HepG2 (cell line): ENCODE results near the gene DCTN3. TPM values are rescaled to one million over a fixed set of nuclear protein-coding genes. Genes with fewer than 3 reads are reported as not detected.

Source experiments
- ATF5 ChIP-seq: sonication (generic); formaldehyde crosslinking; IDR thresholded peaks from 2 replicates; pipeline ENCODE4 v1.4.0; 2020; ENCODE audit warnings: mild to moderate bottlenecking, low read depth, missing genetic modification reagents
- FOXA1 ChIP-seq, 2 experiments: fragments of 450-650 bp in 1 of 2; sonication (generic) in 1 of 2; formaldehyde crosslinking in 1 of 2; IDR thresholded peaks; 2 replicates each; pipeline versions ENCODE4 v1.4.0 to v1.6.1; 2016 to 2020; ENCODE audit warnings: missing genetic modification reagents in 1 of 2
- GLMP ChIP-seq: sonication (generic); formaldehyde crosslinking; IDR thresholded peaks from 2 replicates; pipeline ENCODE4 v1.9.0; 2021; ENCODE audit warnings: missing genetic modification reagents, mild to moderate bottlenecking, borderline replicate concordance
- HINFP ChIP-seq: sonication (generic); formaldehyde crosslinking; IDR thresholded peaks from 2 replicates; pipeline ENCODE4 v1.4.0; 2020; ENCODE audit warnings: low read depth, mild to moderate bottlenecking, missing genetic modification reagents
- HIVEP1 ChIP-seq: sonication (generic); formaldehyde crosslinking; IDR thresholded peaks from 2 replicates; pipeline ENCODE4 v1.4.0; 2020; ENCODE audit warnings: mild to moderate bottlenecking, missing genetic modification reagents
- IRF1 ChIP-seq: sonication (generic); formaldehyde crosslinking; IDR thresholded peaks from 2 replicates; pipeline ENCODE4 v1.4.0; 2020; ENCODE audit warnings: low read depth, mild to moderate bottlenecking, missing genetic modification reagents
- JUN ChIP-seq: sonication (generic); formaldehyde crosslinking; IDR thresholded peaks from 2 replicates; pipeline ENCODE4 v1.4.0; 2020; ENCODE audit warnings: mild to moderate bottlenecking, missing genetic modification reagents
- PBX2 ChIP-seq: IDR thresholded peaks from 2 replicates; pipeline ENCODE4 v1.6.1; 2016; ENCODE audit warnings: control low read depth
- UBTF ChIP-seq: sonication (generic); formaldehyde crosslinking; IDR thresholded peaks from 2 replicates; pipeline ENCODE4 v1.4.0; 2020; ENCODE audit warnings: mild to moderate bottlenecking, missing genetic modification reagents
- ZBTB10 ChIP-seq: sonication (generic); formaldehyde crosslinking; IDR thresholded peaks from 2 replicates; pipeline ENCODE4 v1.4.0; 2020; ENCODE audit warnings: missing genetic modification reagents, borderline replicate concordance
- ZNF430 ChIP-seq: sonication (generic); formaldehyde crosslinking; IDR thresholded peaks from 2 replicates; pipeline ENCODE4 v1.9.0; 2021; ENCODE audit warnings: mild to moderate bottlenecking, missing genetic modification reagents
- ZNF512 ChIP-seq: sonication (generic); formaldehyde crosslinking; IDR thresholded peaks from 2 replicates; pipeline ENCODE4 v1.4.0; 2020; ENCODE audit warnings: mild to moderate bottlenecking, missing genetic modification reagents
- ZNF546 ChIP-seq: sonication (generic); formaldehyde crosslinking; conservative IDR thresholded peaks from 2 replicates; pipeline ENCODE4 v1.8.1; 2023; ENCODE audit warnings: mild to moderate bottlenecking, missing genetic modification reagents
- ZNF619 ChIP-seq: sonication (generic); formaldehyde crosslinking; IDR thresholded peaks from 2 replicates; pipeline ENCODE4 v1.4.0; 2020; ENCODE audit warnings: mild to moderate bottlenecking, missing genetic modification reagents
- ZNF724P ChIP-seq: sonication (generic); formaldehyde crosslinking; IDR thresholded peaks from 2 replicates; pipeline ENCODE4 v1.8.0; 2022; ENCODE audit warnings: missing genetic modification reagents, borderline replicate concordance
- polyA plus RNA-seq, 8 experiments: library from polyadenylated mRNA; depleted of rRNA in 3 of 8; stranded (reverse) in 7 of 8; unstranded in 1 of 8; fragments of >200 nt; fragmentation: Illumina TruSeq in 4 of 8; extraction: Trizol in 4 of 8; gene quantifications; 2 replicates each; pipeline versions ENCODE4 v1.2.1 to v1.2.3, GENCODE V29; 2011 to 2016; ENCODE audit warnings: low read depth in 4 of 8, missing spikeins in 1 of 8, mixed read lengths in 1 of 8; ENCODE audit not compliant: insufficient read depth in 1 of 8
- total RNA-seq, 5 experiments: library from RNA; depleted of rRNA; stranded (reverse); fragments of >200 nt; fragmentation: Illumina TruSeq; extraction: Trizol; gene quantifications; 2 replicates each; pipeline ENCODE4 v1.2.3, GENCODE V29; 2016; ENCODE audit warnings: low read depth in 1 of 5

DCTN3 gene
- total and polyA plus RNA-seq, 2 of the 13 experiments (the other 11 are each of a cell fraction or from before 2014, with no cell fraction given): 27.4 to 34.5 TPM

- TF ChIP-seq IRF1 (CRISPR knock-in tag) (no peak), ZNF724P (CRISPR knock-in tag) (no peak), HINFP (CRISPR knock-in tag) (no peak), ZBTB10 (CRISPR knock-in tag) (no peak), UBTF (CRISPR knock-in tag) (peak; percentile 44; the same call in 1 of the 2 replicates), ZNF619 (CRISPR knock-in tag) (no peak), PBX2 (CRISPR knock-in tag) (peak; percentile 90), ATF5 (CRISPR knock-in tag) (no peak), ZNF512 (CRISPR knock-in tag) (no peak), FOXA1 (IDR thresholded peaks at IDR 0.05) (no peak), FOXA1 (CRISPR knock-in tag; IDR thresholded peaks at IDR 0.05) (0 out of 2 replicates have a peak, but pooled peaks have one; percentile 5), ZNF430 (CRISPR knock-in tag) (peak; percentile 51; the same call in 1 of the 2 replicates), JUN (CRISPR knock-in tag) (no peak), ZNF546 (no peak), HIVEP1 (CRISPR knock-in tag) (peak; percentile 42; the same call in 1 of the 2 replicates), GLMP (CRISPR knock-in tag) (no peak)
These were observed 31.7 kb upstream of the DCTN3 start, which contains the start of gene IL11RA (continued) for GRCh38 chr9:34651876-34652601.
